Stimulated activated CD4-positive, alpha-beta T cell treated with anti-CD3 and anti-CD28 coated beads, Interleukin-2, amount 100 ng/mL, for 24 hours (primary cell): ENCODE data around the gene ARPP21.

Experiments
- DNase-seq, 2 donors: peaks; one replicate each; pipeline ENCODE4 v3.0.0-alpha.2; 2020

Gene ARPP21

GRCh38 chr3:35677797-35678196 lies 38.5 kb downstream of the ARPP21 start:
- no peak for DNase-seq

- no peak for DNase-seq
Observed at GRCh38 chr3:35678643-35679161, 39.4 kb downstream of the ARPP21 start.

- DNase-seq = no peak
Observed at GRCh38 chr3:35679409-35680080, 40.2 kb downstream of the ARPP21 start.

GRCh38 chr3:35680866-35681650 lies 41.7 kb downstream of the ARPP21 start:
- DNase-seq = no peak

GRCh38 chr3:35685153-35685552 lies 45.8 kb downstream of the ARPP21 start:
- no peak for DNase-seq

GRCh38 chr3:35688826-35689225 lies 49.5 kb downstream of the ARPP21 start:
- no peak for DNase-seq

GRCh38 chr3:35690271-35690670 lies 50.9 kb downstream of the ARPP21 start:
- no peak for DNase-seq

- DNase-seq = no peak
Observed at GRCh38 chr3:35705904-35706303, 66.6 kb downstream of the ARPP21 start.

- no peak for DNase-seq
Observed at GRCh38 chr3:35707904-35708303, 68.6 kb downstream of the ARPP21 start.

- no peak for DNase-seq
Observed at GRCh38 chr3:35708394-35709271, 69.3 kb downstream of the ARPP21 start.

- no peak for DNase-seq
Observed at GRCh38 chr3:35709691-35710090, 70.4 kb downstream of the ARPP21 start.

GRCh38 chr3:35710554-35710953 lies 71.2 kb downstream of the ARPP21 start:
- no peak for DNase-seq

- DNase-seq = no peak
Observed at GRCh38 chr3:35718921-35719320, 79.6 kb downstream of the ARPP21 start.

GRCh38 chr3:35721628-35722027 lies 82.3 kb downstream of the ARPP21 start:
- DNase-seq = no peak

- DNase-seq = no peak
Observed at GRCh38 chr3:35722902-35723301, 83.6 kb downstream of the ARPP21 start.

GRCh38 chr3:35723480-35724097 lies 84.3 kb downstream of the ARPP21 start:
- DNase-seq = no peak

- no peak for DNase-seq
Observed at GRCh38 chr3:35724106-35724505, 84.8 kb downstream of the ARPP21 start.

GRCh38 chr3:35727179-35727578 lies 87.9 kb downstream of the ARPP21 start:
- no peak for DNase-seq

- no peak for DNase-seq
Observed at GRCh38 chr3:35733341-35733740, 94.0 kb downstream of the ARPP21 start.

GRCh38 chr3:35733864-35734263 lies 94.5 kb downstream of the ARPP21 start:
- DNase-seq = no peak

GRCh38 chr3:35737080-35737479 lies 97.8 kb downstream of the ARPP21 start:
- DNase-seq = no peak

GRCh38 chr3:35737527-35737926 lies 98.2 kb downstream of the ARPP21 start:
- DNase-seq = no peak
